ENCODE results near the gene LINC01488.

DNA sequence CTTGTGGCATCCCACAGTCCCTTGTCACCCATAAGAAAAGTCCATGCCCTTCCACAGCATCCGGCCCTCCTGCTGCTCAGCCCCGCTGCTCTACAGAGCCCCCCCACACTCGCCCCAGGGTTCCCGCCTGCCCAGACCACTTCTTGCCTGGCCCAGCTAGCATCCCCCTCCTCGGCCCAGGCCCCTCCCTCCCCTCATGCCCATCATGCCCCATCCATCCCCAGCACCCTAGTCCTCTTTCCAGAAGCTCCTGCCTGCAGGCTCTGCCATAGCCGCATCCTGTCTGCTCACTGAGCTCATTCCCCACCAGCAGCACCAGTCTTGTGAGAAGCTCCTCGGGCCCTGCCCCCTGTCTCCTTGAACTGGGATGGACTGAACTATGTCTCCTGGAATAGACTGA lies 54.4 kb downstream of the LINC01488 start:
- TF ChIP-seq, protein P1, sequence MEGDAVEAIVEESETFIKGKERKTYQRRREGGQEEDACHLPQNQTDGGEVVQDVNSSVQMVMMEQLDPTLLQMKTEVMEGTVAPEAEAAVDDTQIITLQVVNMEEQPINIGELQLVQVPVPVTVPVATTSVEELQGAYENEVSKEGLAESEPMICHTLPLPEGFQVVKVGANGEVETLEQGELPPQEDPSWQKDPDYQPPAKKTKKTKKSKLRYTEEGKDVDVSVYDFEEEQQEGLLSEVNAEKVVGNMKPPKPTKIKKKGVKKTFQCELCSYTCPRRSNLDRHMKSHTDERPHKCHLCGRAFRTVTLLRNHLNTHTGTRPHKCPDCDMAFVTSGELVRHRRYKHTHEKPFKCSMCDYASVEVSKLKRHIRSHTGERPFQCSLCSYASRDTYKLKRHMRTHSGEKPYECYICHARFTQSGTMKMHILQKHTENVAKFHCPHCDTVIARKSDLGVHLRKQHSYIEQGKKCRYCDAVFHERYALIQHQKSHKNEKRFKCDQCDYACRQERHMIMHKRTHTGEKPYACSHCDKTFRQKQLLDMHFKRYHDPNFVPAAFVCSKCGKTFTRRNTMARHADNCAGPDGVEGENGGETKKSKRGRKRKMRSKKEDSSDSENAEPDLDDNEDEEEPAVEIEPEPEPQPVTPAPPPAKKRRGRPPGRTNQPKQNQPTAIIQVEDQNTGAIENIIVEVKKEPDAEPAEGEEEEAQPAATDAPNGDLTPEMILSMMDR (IDR thresholded peaks at IDR 0.05), result no peak
- no peak for TF ChIP-seq POLR2A (IDR thresholded peaks at IDR 0.05)
